Measurements from ENCODE around the gene ZNF560. TPM values are rescaled to one million over a fixed set of nuclear protein-coding genes. Genes with fewer than 3 reads are reported as not detected.
"Not testable (repeated sequence)": the region's sequence is repeated elsewhere in the genome, so short reads cannot be mapped to it uniquely, and the experiment has no call there.

The ZNF560 gene
- under 1 TPM; 0.33 to 0.34 TPM for total RNA-seq

GRCh38 chr19:9498183-9498902 lies at the start of gene ZNF560:
TSS of gene ZNF560 (minus strand) at chr19:9498616. CDS start at chr19:9475313, 23,303 bp downstream.
- Mint-ChIP-seq H3K27me3 (no peaks in the 10 kb centered on the region), H3K27ac (peak within 1 kb of the TSS; percentile 78), H3K4me3 (peak within 1 kb of the TSS; percentile 72), H3K4me1 (peaks cover 7% of the 10 kb centered on the region), H3K9me3 (peaks cover 28% of the 10 kb centered on the region), H3K36me3 (peaks cover 2% of the 10 kb centered on the region)
- DNase-seq (peak; percentile 51), ATAC-seq (ENCODE audit: low read depth) (no peak)
- POLR2A ChIA-PET, result no interaction called here

DNA sequence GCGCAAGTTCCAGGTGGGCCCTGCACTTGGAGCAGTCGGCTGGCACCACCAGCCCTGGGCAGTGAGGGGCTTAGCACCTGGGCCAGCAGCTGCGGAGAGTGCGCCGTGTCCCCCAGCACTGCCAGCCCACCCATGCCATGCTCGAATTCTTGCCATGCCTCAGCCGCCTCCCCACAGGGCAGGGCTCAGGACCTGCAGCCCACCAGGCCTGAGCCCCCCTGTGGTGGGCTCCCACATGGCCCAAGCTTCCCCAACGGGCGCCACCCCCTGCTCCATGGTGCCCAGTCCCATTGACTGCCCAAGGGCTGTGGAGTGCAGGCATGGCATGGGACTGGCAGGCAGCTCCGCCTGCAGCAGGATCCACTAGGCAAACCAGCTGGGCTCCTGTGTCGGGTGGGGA lies 49.5 kb upstream of the ZNF560 start:
- POLR2A ChIA-PET, result no interaction called here
- Mint-ChIP-seq H3K27ac (no peak overlapping the region), H3K4me1 (no peaks in the 10 kb centered on the region), H3K27me3 (no peaks in the 10 kb centered on the region), H3K9me3 (peaks cover 16% of the 10 kb centered on the region), H3K36me3 (peaks cover 6% of the 10 kb centered on the region), H3K4me3 (no peak overlapping the region)
- DNase-seq (no peak), ATAC-seq (ENCODE audit: low read depth) (no peak)

- H3K27me3 Mint-ChIP-seq; POLR2A ChIA-PET; H3K4me1 Mint-ChIP-seq; H3K27ac Mint-ChIP-seq; ATAC-seq (ENCODE audit: low read depth); DNase-seq; H3K4me3 Mint-ChIP-seq: not testable (repeated sequence)
- Mint-ChIP-seq H3K9me3 (peaks cover 19% of the 10 kb centered on the region), H3K36me3 (peaks cover 25% of the 10 kb centered on the region)
Observed at GRCh38 chr19:9541281-9541680, 42.9 kb upstream of the ZNF560 start.

DNA sequence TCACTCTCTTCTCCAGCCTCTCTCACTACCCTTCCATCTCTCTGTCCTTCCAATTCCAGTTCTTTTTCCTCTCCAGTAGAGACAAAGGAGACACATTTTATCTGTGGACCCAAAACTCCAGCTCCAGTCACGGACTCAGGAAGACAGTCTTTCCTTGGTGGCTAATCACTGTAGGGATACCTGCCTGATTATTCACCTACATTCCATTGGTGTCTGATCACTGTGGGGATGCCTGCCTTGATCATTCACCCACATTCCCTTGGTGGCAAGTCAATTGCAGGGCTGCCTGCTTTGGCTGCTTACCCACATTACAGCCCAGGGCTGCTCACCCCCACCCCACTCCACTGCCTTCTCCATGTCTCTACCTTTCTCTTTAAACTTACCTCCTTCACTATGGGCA lies 41.5 kb upstream of the ZNF560 start:
- peaks cover 27% of the 10 kb centered on the region for H3K9me3 Mint-ChIP-seq
- H3K27ac Mint-ChIP-seq, result peak overlapping the region; percentile 99
- H3K4me1 Mint-ChIP-seq; POLR2A ChIA-PET; ATAC-seq (ENCODE audit: low read depth); DNase-seq; H3K27me3 Mint-ChIP-seq: not testable (repeated sequence)
- H3K4me3 Mint-ChIP-seq, result peak overlapping the region; percentile 41
- H3K36me3 Mint-ChIP-seq, result peaks cover 39% of the 10 kb centered on the region

DNA sequence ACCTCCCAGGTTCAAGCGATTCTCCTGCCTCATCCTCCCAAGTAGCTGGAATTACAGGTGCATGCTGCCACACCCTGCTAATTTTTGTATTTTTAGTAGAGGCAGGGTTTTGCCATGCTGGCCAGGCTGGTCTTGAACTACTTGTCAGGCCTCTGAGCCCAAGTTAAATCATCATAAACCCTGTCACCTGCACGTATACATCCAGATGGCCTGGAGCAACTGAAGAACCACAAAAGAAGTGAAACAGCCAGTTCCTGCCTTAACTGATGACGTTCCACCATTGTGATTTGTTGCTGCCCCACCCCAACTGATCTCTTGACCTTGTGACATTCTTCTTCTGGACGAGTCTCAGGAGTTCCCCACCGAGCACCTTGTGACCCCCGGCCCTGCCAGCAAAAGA lies 40.8 kb upstream of the ZNF560 start:
- H3K4me1 Mint-ChIP-seq; ATAC-seq (ENCODE audit: low read depth); H3K27me3 Mint-ChIP-seq; POLR2A ChIA-PET; DNase-seq: not testable (repeated sequence)
- Mint-ChIP-seq H3K27ac (peak overlapping the region; percentile 99), H3K9me3 (peaks cover 29% of the 10 kb centered on the region), H3K4me3 (peak overlapping the region; percentile 92), H3K36me3 (peaks cover 46% of the 10 kb centered on the region)

GRCh38 chr19:9538183-9539058 lies 40.0 kb upstream of the ZNF560 start, which contains the start of gene ZNF426:
TSS of gene ZNF426 (minus strand) at chr19:9538645. CDS start at chr19:9536232, 2,413 bp downstream.
- H3K27me3 Mint-ChIP-seq, result no peaks in the 10 kb centered on the region
- H3K36me3 Mint-ChIP-seq, result peaks cover 54% of the 10 kb centered on the region
- H3K9me3 Mint-ChIP-seq, result peaks cover 35% of the 10 kb centered on the region
- DNase-seq, result peak; percentile 88
- POLR2A ChIA-PET, result interaction anchor here (0.6 to 1.5 kb wide), 2 partner anchors 103 to 245 kb away, joined by 3 read pairs; partner anchors contain the start of gene ZNF266
- peak; percentile 91 for ATAC-seq (ENCODE audit: low read depth)
- peak within 1 kb of the TSS; percentile 99 for H3K27ac Mint-ChIP-seq
- peaks cover 7% of the 10 kb centered on the region for H3K4me1 Mint-ChIP-seq
- peak within 1 kb of the TSS; percentile 92 for H3K4me3 Mint-ChIP-seq

GRCh38 chr19:9535934-9536333 lies 37.5 kb upstream of the ZNF560 start:
- POLR2A ChIA-PET, result interaction anchor here (0.7 kb wide), 1 partner anchor 252 kb away, joined by 3 read pairs; no protein-coding TSS in a partner anchor
- peaks cover 74% of the 10 kb centered on the region for H3K36me3 Mint-ChIP-seq
- ATAC-seq (ENCODE audit: low read depth) (no peak), DNase-seq (no peak)
- no peak overlapping the region for H3K4me3 Mint-ChIP-seq
- H3K27ac Mint-ChIP-seq, result no peak overlapping the region
- no peaks in the 10 kb centered on the region for H3K27me3 Mint-ChIP-seq
- H3K9me3 Mint-ChIP-seq, result peaks cover 40% of the 10 kb centered on the region
- H3K4me1 Mint-ChIP-seq, result peaks cover 7% of the 10 kb centered on the region

GRCh38 chr19:9531933-9532332 lies 33.5 kb upstream of the ZNF560 start:
- peaks cover 91% of the 10 kb centered on the region for H3K36me3 Mint-ChIP-seq
- no peaks in the 10 kb centered on the region for H3K4me1 Mint-ChIP-seq
- POLR2A ChIA-PET, result no interaction called here
- no peak for DNase-seq
- H3K27ac Mint-ChIP-seq, result no peak overlapping the region
- H3K4me3 Mint-ChIP-seq, result no peak overlapping the region
- H3K27me3 Mint-ChIP-seq, result no peaks in the 10 kb centered on the region
- no peak for ATAC-seq (ENCODE audit: low read depth)
- H3K9me3 Mint-ChIP-seq, result peaks cover 46% of the 10 kb centered on the region

DNA sequence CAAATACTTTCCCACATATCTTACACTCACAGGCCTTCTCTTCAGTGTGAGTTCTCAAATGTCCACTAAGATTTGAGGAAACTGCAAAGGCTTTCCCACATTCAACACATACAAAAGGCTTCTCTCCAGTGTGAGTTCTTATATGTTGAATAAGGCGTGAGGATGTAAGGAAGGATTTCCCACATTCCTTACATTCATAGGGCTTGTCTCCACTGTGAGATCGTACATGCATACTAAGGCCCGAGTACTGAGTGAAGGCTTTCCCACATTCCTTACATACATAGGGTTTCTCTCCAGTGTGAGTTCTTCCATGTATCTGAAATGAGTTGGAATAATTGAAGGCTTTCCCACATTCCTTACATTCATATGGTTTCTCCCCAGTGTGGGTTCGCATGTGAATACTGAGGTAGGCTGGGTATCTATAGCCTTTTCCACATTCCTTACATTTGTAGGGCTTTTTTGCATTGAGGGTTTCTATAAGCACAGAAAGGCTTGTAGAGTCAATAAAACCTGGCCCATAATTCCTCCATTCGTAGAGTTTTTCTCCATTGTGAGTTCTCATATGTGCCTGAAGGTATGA lies 30.4 kb upstream of the ZNF560 start:
- peaks cover 83% of the 10 kb centered on the region for H3K36me3 Mint-ChIP-seq
- no peaks in the 10 kb centered on the region for H3K4me1 Mint-ChIP-seq
- DNase-seq (no peak), ATAC-seq (ENCODE audit: low read depth) (no peak)
- POLR2A ChIA-PET, result no interaction called here
- no peak overlapping the region for H3K27ac Mint-ChIP-seq
- H3K27me3 Mint-ChIP-seq, result no peaks in the 10 kb centered on the region
- peaks cover 45% of the 10 kb centered on the region for H3K9me3 Mint-ChIP-seq
- H3K4me3 Mint-ChIP-seq, result no peak overlapping the region

DNA sequence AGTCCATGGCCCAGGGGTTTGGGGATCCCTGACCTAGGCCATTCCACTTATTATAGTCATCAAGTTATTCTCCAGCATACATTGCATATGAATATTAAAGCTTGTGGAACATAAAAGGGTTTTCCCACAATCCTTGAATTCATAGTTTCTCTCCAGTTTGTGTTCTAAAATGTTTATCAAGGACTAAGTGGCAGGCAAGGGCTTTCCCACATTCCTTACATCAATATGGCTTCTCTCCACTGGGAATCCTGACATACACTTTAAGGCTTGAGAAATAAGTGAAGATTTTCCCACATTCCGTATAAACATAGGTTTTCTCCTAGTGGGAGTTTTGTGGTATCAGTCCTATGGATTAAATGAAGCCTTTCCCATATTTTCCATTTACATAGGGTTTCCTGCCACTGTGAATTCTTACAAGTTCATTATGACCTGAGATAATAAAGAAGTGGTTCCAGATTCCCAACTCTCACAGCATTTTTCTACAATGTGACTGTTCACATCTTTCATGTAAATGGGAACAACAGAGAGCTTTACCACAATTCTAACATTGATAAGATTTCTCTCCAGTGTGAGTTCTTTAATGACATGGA lies 25.6 kb upstream of the ZNF560 start:
- Mint-ChIP-seq H3K36me3 (peaks cover 45% of the 10 kb centered on the region), H3K27ac (no peak overlapping the region), H3K9me3 (peaks cover 38% of the 10 kb centered on the region), H3K4me3 (no peak overlapping the region), H3K27me3 (no peaks in the 10 kb centered on the region), H3K4me1 (no peaks in the 10 kb centered on the region)
- POLR2A ChIA-PET, result interaction anchor here (0.6 kb wide), 1 partner anchor 118 kb away, joined by 4 read pairs; no protein-coding TSS in a partner anchor
- DNase-seq (no peak), ATAC-seq (ENCODE audit: low read depth) (no peak)

DNA sequence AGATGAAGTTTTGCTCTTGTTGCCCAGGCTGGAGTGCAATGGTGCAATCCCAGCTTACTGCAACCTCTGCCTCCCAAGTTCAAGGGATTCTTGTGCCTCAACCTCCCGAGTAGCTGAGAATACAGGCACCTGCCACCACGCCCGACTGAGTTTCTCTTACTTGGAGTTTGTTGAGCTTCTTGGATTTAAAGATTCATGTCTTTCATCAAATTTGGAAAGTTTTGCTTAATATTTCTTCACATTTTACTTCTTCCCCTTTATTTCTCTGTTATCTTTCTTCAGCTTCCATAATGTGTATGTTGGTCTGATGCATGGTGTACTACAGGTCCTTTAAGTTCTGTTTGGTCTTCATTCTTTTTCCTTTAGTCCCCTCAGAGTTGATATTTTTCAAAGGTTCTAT lies 8.9 kb upstream of the ZNF560 start:
- POLR2A ChIA-PET, result no interaction called here
- Mint-ChIP-seq H3K27ac (no peak overlapping the region), H3K9me3 (peaks cover 38% of the 10 kb centered on the region), H3K4me1 (no peaks in the 10 kb centered on the region), H3K27me3 (no peaks in the 10 kb centered on the region), H3K36me3 (peaks cover 2% of the 10 kb centered on the region), H3K4me3 (no peak overlapping the region)
- DNase-seq, result no peak
- no peak for ATAC-seq (ENCODE audit: low read depth)

- Mint-ChIP-seq H3K4me1 (peaks cover 7% of the 10 kb centered on the region), H3K9me3 (peaks cover 30% of the 10 kb centered on the region), H3K36me3 (peaks cover 2% of the 10 kb centered on the region), H3K27ac (no peak overlapping the region), H3K27me3 (no peaks in the 10 kb centered on the region), H3K4me3 (no peak overlapping the region)
- DNase-seq (no peak), ATAC-seq (ENCODE audit: low read depth) (no peak)
- POLR2A ChIA-PET, result interaction anchor here (0.6 kb wide), 1 partner anchor 610 kb away, joined by 5 read pairs; no protein-coding TSS in a partner anchor
Observed at GRCh38 chr19:9500796-9501195, 2.4 kb upstream of the ZNF560 start.

DNA sequence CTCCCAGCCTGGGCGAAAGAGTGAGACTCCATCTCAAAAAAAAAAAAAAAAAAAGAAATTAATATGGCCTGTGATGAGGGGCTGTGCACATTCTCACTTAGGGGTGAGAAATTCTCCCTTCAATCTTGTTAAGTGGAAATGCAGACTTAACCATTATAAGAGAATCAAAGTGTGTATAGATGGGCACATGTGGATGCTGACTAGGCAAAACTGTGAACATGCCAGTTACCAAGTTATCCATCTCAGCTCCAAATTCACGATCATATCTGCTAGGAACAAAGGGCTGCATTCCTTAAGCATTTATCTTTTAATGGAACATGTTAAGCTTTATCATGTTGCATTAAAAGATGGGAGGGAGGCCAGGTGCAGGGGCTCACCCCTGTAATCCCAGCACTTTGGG lies 4.3 kb downstream of the ZNF560 start:
- DNase-seq (no peak), ATAC-seq (ENCODE audit: low read depth) (no peak)
- peaks cover 7% of the 10 kb centered on the region for H3K4me1 Mint-ChIP-seq
- no peak overlapping the region for H3K4me3 Mint-ChIP-seq
- no peak overlapping the region for H3K27ac Mint-ChIP-seq
- POLR2A ChIA-PET, result no interaction called here
- H3K36me3 Mint-ChIP-seq, result peaks cover 2% of the 10 kb centered on the region
- H3K27me3 Mint-ChIP-seq, result no peaks in the 10 kb centered on the region
- peaks cover 29% of the 10 kb centered on the region for H3K9me3 Mint-ChIP-seq

Measured in activated naive CD8-positive, alpha-beta T cell treated with anti-CD3 and anti-CD28 coated beads, Interleukin-2, amount 10 ng/mL, durations not matched to agents 7 days and 5 days (primary cell).